ENCODE data around the gene RAB4B. TPM values are rescaled to one million over a fixed set of nuclear protein-coding genes. Genes with fewer than 3 reads are reported as not detected.
A peak's percentile ranks its signal among the peaks of the same experiment; 100 is the strongest.

The RAB4B gene
- polyA plus RNA-seq, 1 donor = 19.2 TPM

DNA sequence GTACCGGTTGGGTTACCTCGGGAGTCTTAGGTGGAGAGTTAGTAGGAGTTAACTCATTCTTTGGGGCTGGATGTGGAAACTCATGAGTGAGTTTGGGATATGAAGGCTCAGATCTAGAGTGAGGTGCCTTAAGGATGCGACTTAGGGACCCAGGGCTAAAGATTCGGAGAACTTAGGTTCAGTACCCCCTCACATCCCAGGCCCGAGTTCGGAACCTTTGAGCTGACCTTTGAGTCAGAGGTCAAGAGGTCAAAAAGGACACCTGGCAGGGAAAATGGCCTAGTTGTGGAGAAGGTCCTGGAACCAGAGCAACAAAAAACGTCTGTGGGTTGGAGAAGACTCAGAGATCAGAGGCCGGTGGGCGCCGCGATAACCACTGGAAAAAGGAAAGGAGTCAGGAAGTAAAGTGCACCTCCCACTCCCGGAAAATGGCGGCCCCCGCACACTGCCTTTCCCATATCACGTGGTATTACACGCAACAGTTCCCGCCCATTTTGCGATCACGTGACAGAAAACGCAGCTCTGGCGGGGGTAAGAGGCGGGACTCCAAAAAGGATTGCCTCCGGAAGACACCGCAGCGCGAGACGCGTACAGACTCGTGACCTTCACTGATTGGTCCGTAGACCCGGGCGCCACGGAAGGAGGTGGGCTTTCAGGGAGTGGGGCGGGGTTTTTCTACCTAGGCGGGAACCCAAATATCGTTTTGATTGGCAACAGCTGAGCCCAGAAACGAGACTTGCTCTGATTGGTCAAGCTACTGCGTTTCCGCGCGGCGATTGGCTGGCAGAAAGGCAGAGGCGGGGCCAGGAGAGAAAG is 27.8 kb upstream of the RAB4B start, which contains the start of gene ACTMAP:
TSS of gene ACTMAP (minus strand) at position 420 of the 816 bp plus-strand sequence. CDS start 674 bp downstream, outside the sequence.
- WGBS (ENCODE audit: insufficient coverage, low lambda C conversion rate) = no CpG with 5 or more reads among the region's 43 CpGs
- H3K4me1 ChIP-seq (ENCODE audit: control insufficient read depth, insufficient read depth, low read length) = peaks cover 20% of the 10 kb centered on the region

DNA sequence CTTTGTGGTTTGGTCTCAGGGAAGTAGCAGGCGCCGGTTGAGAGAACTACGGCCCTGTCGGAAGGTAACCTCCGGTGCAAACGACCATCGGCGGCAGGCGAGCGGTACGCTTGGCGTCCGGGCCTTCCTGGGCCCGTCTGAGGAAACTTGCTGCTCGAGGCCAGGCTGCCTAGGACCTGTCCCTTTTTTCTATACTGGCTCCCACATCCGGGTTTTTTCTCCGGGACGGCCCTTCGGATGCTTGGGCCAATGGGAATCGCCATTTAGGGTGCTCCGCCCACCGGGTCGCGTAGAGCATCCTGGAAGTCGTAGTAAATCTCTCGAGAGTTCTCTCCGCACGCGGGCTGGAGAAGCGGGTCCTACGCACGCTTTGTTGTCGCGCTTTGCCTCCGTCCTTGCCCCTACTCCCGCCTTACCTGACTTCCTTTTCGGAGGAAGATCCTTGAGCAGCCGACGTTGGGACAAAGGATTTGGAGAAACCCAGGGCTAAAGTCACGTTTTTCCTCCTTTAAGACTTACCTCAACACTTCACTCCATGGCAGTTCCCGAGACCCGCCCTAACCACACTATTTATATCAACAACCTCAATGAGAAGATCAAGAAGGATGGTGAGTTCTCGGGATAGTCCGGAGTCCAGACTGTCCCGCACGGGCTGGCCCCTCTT is 27.0 kb upstream of the RAB4B start, which contains the start of gene SNRPA:
TSS of gene SNRPA (plus strand) at position 330 of the 664 bp plus-strand sequence. CDS start at position 536, 206 bp downstream.
- DNase-seq = peak; percentile 97 to 99
- Histone ChIP-seq H3K27me3 (ENCODE audit: control insufficient read depth, insufficient read depth, low read length) (no peaks in the 10 kb centered on the region), H3K9me3 (ENCODE audit: control insufficient read depth, low read depth, low read length) (no peaks in the 10 kb centered on the region), H3K4me1 (ENCODE audit: control insufficient read depth, insufficient read depth, low read length) (peaks cover 22% of the 10 kb centered on the region), H3K4me3 (ENCODE audit: low read length) (peak within 1 kb of the TSS; percentile 75), H3K36me3 (ENCODE audit: control insufficient read depth, insufficient read depth, low read length) (peaks cover 8% of the 10 kb centered on the region), H3K27ac (ENCODE audit: low read length) (peak within 1 kb of the TSS; percentile 94)
- WGBS (ENCODE audit: insufficient coverage, low lambda C conversion rate) = no CpG with 5 or more reads among the region's 46 CpGs

More for the DNA sequence above, 27.8 kb upstream of the RAB4B start, which contains the start of gene ACTMAP:
- Histone ChIP-seq H3K27me3 (ENCODE audit: control insufficient read depth, insufficient read depth, low read length) (no peaks in the 10 kb centered on the region), H3K9me3 (ENCODE audit: control insufficient read depth, low read depth, low read length) (no peaks in the 10 kb centered on the region), H3K36me3 (ENCODE audit: control insufficient read depth, insufficient read depth, low read length) (peaks cover under 1% of the 10 kb centered on the region), H3K27ac (ENCODE audit: low read length) (peak within 1 kb of the TSS; percentile 94), H3K4me3 (ENCODE audit: low read length) (peak within 1 kb of the TSS; percentile 75)
- peak; percentile 100 for DNase-seq

DNA sequence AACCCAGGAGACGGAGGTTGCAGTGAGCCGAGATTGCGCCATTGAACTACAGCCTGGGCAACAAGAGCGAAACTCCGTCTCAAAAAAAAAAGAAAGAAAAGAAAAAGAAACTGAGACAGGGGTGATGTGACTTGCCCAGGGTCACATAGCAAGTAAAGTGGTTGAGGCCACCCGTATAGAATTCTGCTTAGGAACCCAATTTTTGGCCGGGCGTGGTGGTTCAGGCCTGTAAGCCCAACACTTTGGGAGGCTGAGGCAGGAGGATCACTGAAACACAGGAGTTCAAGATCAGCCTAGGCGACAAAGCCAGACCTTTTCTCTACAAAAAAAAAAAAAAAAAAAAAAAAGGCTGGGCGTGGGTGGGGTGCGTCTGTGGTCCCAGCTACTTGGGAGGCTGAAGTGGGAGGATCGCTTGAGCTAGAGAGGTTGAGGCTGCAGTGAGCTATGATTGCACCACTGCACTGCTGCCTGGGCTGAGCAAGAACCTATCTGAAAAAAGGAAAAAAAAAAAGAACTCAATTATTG is 25.7 kb upstream of the RAB4B start:
- Histone ChIP-seq H3K9me3 (ENCODE audit: control insufficient read depth, low read depth, low read length) (no peaks in the 10 kb centered on the region), H3K27ac (ENCODE audit: low read length) (peak overlapping the region; percentile 94), H3K4me3 (ENCODE audit: low read length) (peak overlapping the region; percentile 75), H3K36me3 (ENCODE audit: control insufficient read depth, insufficient read depth, low read length) (peaks cover 20% of the 10 kb centered on the region), H3K27me3 (ENCODE audit: control insufficient read depth, insufficient read depth, low read length) (no peaks in the 10 kb centered on the region), H3K4me1 (ENCODE audit: control insufficient read depth, insufficient read depth, low read length) (peaks cover 22% of the 10 kb centered on the region)
- WGBS (ENCODE audit: insufficient coverage, low lambda C conversion rate) = 26% methylated on average over 5 of the region's 12 CpGs
- DNase-seq = no peak

DNA sequence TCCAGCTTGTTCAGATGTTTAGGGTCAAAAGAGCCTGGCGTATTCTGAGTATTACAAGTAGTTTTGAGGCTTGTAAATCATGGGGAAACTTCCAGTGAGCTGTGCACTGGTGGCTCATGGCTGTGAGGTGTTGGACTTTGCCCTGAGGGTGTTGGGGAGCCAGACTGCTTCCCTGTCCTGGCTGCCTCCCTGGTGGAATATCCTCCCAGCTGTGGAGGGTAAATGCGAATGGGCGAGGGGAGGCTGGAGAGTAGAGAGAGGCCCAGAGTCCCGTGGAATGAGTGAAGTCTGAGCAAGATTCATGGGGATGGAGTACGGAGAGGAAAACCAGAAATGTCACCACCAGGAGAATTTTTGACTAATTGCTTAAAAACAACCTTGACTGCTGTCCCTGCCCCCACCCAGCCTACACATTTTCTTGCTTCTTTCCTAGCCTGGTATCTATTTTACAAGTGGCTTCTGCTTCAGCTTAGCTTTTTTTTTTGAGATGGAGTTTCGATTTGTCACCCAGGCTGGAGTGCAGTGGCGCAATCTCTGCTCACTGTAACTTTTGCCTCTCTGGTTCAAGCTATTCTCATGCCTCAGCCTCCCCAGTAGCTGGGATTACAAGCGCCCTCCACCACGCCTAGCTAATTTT is 23.3 kb upstream of the RAB4B start:
- peak overlapping the region; percentile 12 for H3K4me3 ChIP-seq (ENCODE audit: low read length)
- no peaks in the 10 kb centered on the region for H3K9me3 ChIP-seq (ENCODE audit: control insufficient read depth, low read depth, low read length)
- H3K4me1 ChIP-seq (ENCODE audit: control insufficient read depth, insufficient read depth, low read length) = peaks cover 16% of the 10 kb centered on the region
- no peaks in the 10 kb centered on the region for H3K27me3 ChIP-seq (ENCODE audit: control insufficient read depth, insufficient read depth, low read length)
- peak overlapping the region; percentile 97 for H3K27ac ChIP-seq (ENCODE audit: low read length)
- WGBS (ENCODE audit: insufficient coverage, low lambda C conversion rate) = no CpG with 5 or more reads among the region's 9 CpGs
- peaks cover 38% of the 10 kb centered on the region for H3K36me3 ChIP-seq (ENCODE audit: control insufficient read depth, insufficient read depth, low read length)
- DNase-seq = peak; percentile 73 to 90

DNA sequence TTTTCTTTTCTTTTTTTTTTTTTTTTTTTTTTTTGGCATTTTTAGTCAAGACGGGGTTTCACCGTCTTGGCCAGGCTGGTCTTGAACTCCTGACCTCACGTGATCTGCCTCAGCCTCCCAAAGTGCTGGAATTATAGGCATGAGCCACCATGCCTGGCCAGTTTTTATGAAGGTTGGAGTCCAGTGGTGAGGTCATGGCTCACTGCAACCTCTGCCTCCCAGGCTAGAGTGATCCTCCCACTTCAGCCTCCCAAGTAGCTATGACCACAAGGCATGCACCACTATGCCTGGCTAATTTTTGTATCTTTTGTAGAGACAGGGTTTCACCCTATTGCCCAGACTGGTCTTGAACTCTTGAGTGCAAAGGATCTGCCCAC is 22.8 kb upstream of the RAB4B start:
- Histone ChIP-seq H3K4me3 (ENCODE audit: low read length) (no peak overlapping the region), H3K36me3 (ENCODE audit: control insufficient read depth, insufficient read depth, low read length) (peaks cover 43% of the 10 kb centered on the region), H3K27ac (ENCODE audit: low read length) (peak overlapping the region; percentile 97), H3K27me3 (ENCODE audit: control insufficient read depth, insufficient read depth, low read length) (no peaks in the 10 kb centered on the region), H3K4me1 (ENCODE audit: control insufficient read depth, insufficient read depth, low read length) (peaks cover 15% of the 10 kb centered on the region), H3K9me3 (ENCODE audit: control insufficient read depth, low read depth, low read length) (no peaks in the 10 kb centered on the region)
- WGBS (ENCODE audit: insufficient coverage, low lambda C conversion rate) = no CpG with 5 or more reads among the region's 3 CpGs
- DNase-seq = no peak

DNA sequence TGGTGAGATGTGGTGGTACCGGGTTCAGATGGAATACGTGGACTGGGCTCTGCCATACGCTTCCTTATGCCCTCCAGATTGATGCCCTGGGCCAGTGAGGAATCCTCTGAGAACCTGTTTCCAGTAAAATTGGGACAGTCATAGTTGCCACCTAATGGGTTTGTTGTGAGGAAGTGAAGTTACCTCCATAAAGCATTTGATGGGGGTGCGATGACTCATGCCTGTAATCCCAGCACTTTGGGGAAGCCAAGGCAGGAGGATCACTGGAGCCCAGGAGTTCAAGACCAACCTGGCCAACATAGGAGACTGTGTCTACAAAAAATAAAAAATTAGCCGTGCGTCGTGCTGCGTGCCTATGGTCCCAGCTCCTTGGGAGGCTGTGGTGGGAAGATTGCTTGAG is 22.3 kb upstream of the RAB4B start:
- Histone ChIP-seq H3K9me3 (ENCODE audit: control insufficient read depth, low read depth, low read length) (no peaks in the 10 kb centered on the region), H3K4me1 (ENCODE audit: control insufficient read depth, insufficient read depth, low read length) (peaks cover 15% of the 10 kb centered on the region), H3K27ac (ENCODE audit: low read length) (no peak overlapping the region), H3K27me3 (ENCODE audit: control insufficient read depth, insufficient read depth, low read length) (no peaks in the 10 kb centered on the region), H3K36me3 (ENCODE audit: control insufficient read depth, insufficient read depth, low read length) (peaks cover 48% of the 10 kb centered on the region), H3K4me3 (ENCODE audit: low read length) (no peak overlapping the region)
- DNase-seq = no peak
- no CpG with 5 or more reads among the region's 8 CpGs for WGBS (ENCODE audit: insufficient coverage, low lambda C conversion rate)

DNA sequence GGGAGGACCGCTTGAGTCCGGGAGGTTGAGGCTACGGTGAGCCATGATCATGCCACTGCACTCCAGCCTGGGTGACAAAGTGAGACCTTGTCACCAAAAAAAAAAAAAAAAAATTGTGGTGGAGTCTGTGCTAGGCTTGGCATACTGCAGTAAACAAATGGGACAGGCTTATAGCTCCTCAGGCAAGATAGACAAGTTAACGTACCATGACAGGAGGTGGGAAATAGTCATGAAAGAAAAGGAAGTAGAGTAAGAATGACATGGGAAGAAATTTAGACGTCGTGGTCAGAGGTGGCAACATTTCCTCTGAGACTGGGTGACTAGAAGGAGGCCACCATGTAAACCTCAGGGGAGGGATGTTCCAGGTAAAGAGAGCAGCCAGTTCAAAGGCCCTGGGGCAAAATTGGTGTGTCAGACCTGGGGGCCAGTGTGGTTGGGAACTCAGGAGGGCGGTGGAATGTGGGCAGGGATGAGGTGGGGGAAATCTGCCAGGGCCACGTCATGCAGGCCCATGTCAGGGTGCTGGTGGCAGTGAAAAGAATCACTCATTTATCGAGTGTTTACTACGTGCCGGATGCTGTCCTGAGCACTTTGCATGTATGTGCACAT is 21.4 kb upstream of the RAB4B start:
- H3K36me3 ChIP-seq (ENCODE audit: control insufficient read depth, insufficient read depth, low read length) = peaks cover 56% of the 10 kb centered on the region

DNA sequence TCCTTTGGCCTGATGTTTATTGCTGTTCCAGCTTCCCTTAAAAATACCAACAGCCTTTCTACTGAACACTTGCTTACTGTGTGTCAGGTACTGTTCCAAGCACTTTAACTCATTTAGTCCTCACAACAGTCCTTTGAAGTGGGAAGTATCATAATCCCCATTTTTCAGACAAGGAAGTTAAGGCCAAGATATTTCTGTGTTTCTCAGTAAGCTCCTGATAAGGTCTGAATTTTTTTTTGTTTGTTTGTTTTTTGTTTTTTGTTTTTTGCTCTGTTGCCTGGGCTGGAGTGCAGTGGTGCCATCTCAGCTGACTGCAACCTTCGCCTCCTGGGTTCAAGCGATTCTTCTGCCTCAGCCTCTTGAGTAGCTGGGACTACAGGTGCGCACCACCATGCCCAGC is 19.6 kb upstream of the RAB4B start:
- peaks cover 75% of the 10 kb centered on the region for H3K36me3 ChIP-seq (ENCODE audit: control insufficient read depth, insufficient read depth, low read length)
- H3K4me3 ChIP-seq (ENCODE audit: low read length) = no peak overlapping the region
- no peak for DNase-seq
- no CpG with 5 or more reads among the region's 3 CpGs for WGBS (ENCODE audit: insufficient coverage, low lambda C conversion rate)
- H3K27ac ChIP-seq (ENCODE audit: low read length) = no peak overlapping the region
- no peaks in the 10 kb centered on the region for H3K27me3 ChIP-seq (ENCODE audit: control insufficient read depth, insufficient read depth, low read length)
- H3K9me3 ChIP-seq (ENCODE audit: control insufficient read depth, low read depth, low read length) = no peaks in the 10 kb centered on the region
- peaks cover 15% of the 10 kb centered on the region for H3K4me1 ChIP-seq (ENCODE audit: control insufficient read depth, insufficient read depth, low read length)

More for the DNA sequence above, 21.4 kb upstream of the RAB4B start:
- Histone ChIP-seq H3K4me3 (ENCODE audit: low read length) (no peak overlapping the region), H3K9me3 (ENCODE audit: control insufficient read depth, low read depth, low read length) (no peaks in the 10 kb centered on the region), H3K27me3 (ENCODE audit: control insufficient read depth, insufficient read depth, low read length) (no peaks in the 10 kb centered on the region), H3K4me1 (ENCODE audit: control insufficient read depth, insufficient read depth, low read length) (peaks cover 15% of the 10 kb centered on the region), H3K27ac (ENCODE audit: low read length) (no peak overlapping the region)
- WGBS (ENCODE audit: insufficient coverage, low lambda C conversion rate) = 80% methylated on average over 1 of the region's 11 CpGs
- no peak for DNase-seq

DNA sequence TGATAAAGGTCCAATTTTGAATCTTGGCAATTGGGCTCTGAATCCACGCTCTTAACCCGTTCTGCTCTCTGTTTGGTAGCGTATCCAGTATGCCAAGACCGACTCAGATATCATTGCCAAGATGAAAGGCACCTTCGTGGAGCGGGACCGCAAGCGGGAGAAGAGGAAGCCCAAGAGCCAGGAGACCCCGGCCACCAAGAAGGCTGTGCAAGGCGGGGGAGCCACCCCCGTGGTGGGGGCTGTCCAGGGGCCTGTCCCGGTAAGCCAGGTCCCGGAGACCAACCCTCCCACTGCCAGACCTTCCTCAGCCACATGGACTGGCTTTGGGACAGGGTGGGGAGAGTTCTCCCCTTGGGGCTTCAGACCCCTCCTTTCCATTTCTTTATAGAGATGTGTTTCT is 18.7 kb upstream of the RAB4B start:
- no peak overlapping the region for H3K4me3 ChIP-seq (ENCODE audit: low read length)
- no CpG with 5 or more reads among the region's 13 CpGs for WGBS (ENCODE audit: insufficient coverage, low lambda C conversion rate)
- DNase-seq = no peak
- no peaks in the 10 kb centered on the region for H3K9me3 ChIP-seq (ENCODE audit: control insufficient read depth, low read depth, low read length)
- H3K36me3 ChIP-seq (ENCODE audit: control insufficient read depth, insufficient read depth, low read length) = peaks cover 84% of the 10 kb centered on the region
- peaks cover 9% of the 10 kb centered on the region for H3K4me1 ChIP-seq (ENCODE audit: control insufficient read depth, insufficient read depth, low read length)
- H3K27me3 ChIP-seq (ENCODE audit: control insufficient read depth, insufficient read depth, low read length) = no peaks in the 10 kb centered on the region
- H3K27ac ChIP-seq (ENCODE audit: low read length) = no peak overlapping the region
